ENCODE results near the gene IL4I1. TPM values are rescaled to one million over a fixed set of nuclear protein-coding genes. Genes with fewer than 3 reads are reported as not detected.

The IL4I1 gene
- total RNA-seq, 4 donors from 2014 or later = 0.63 to 3.0 (median 1.7) TPM; not detected in 1

DNA sequence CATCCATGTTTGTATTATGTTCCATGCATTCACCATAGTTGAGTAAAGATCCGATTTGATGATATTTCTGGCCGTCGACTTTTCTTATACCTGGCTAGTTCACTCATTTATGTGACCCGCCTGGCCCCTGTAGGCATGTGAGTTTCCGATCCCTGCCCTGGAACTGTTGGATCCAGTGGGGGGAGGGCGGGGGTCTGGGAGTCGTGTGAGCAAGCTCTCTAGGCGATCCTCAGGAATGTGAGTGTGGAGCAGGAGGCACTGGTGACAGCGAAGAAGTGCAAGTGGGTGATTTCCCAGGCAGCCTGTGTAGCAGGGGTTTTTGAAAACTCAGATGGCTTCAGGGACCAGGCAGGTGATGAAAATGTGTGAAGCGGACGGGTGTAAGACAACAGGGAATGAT, 56.4 kb downstream of the IL4I1 start:
- H3K27ac ChIP-seq = no peak overlapping the region
- WGBS, 2 donors = 81 to 86% methylated on average over 11 of the region's 11 CpGs
- H3K4me1 ChIP-seq = no peaks in the 10 kb centered on the region
- H3K4me3 ChIP-seq = no peak overlapping the region
- TF ChIP-seq, protein P1, sequence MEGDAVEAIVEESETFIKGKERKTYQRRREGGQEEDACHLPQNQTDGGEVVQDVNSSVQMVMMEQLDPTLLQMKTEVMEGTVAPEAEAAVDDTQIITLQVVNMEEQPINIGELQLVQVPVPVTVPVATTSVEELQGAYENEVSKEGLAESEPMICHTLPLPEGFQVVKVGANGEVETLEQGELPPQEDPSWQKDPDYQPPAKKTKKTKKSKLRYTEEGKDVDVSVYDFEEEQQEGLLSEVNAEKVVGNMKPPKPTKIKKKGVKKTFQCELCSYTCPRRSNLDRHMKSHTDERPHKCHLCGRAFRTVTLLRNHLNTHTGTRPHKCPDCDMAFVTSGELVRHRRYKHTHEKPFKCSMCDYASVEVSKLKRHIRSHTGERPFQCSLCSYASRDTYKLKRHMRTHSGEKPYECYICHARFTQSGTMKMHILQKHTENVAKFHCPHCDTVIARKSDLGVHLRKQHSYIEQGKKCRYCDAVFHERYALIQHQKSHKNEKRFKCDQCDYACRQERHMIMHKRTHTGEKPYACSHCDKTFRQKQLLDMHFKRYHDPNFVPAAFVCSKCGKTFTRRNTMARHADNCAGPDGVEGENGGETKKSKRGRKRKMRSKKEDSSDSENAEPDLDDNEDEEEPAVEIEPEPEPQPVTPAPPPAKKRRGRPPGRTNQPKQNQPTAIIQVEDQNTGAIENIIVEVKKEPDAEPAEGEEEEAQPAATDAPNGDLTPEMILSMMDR (IDR thresholded peaks at IDR 0.05) = no peak
- TF ChIP-seq EP300 (IDR thresholded peaks at IDR 0.05) (no peak), POLR2A (IDR thresholded peaks at IDR 0.05) (no peak)
- no peak for DNase-seq (ENCODE audit: low spot score in 2 of 2)
- H3K27me3 ChIP-seq = no peaks in the 10 kb centered on the region
- H3K36me3 ChIP-seq = peaks cover 0 to 69% (median 11%) of the 10 kb centered on the region in 3 donors
- no peaks in the 10 kb centered on the region for H3K9me3 ChIP-seq

DNA sequence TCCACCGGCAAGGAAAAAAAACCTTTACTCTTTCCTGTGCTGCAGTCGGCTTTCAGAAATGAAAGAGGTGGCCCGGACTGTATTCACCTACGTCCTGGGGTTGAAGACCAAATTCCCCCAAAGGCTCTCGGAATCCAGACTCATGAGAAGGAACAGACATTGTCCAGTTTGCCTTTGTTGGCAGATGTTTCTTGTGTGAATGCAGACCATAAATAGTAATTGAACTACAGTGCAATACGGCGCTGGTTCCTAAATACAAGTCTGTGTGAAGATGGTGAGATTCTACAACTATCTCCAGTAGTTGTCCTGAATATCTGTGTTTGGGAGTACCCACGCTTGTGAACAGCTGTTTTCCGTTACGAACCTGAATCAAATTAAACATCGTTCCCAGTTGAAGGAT, 57.0 kb downstream of the IL4I1 start:
- 91 to 95% methylated on average over 11 of the region's 11 CpGs for WGBS, 2 donors
- DNase-seq (ENCODE audit: low spot score in 2 of 2) = no peak
- TF ChIP-seq POLR2A (IDR thresholded peaks at IDR 0.05) = no peak
- TF ChIP-seq, protein P1 (IDR thresholded peaks at IDR 0.05) = no peak
- no peak for TF ChIP-seq EP300 (IDR thresholded peaks at IDR 0.05)
- Histone ChIP-seq H3K36me3 (peaks cover 0 to 75% (median 17%) of the 10 kb centered on the region in 3 donors), H3K27ac (no peak overlapping the region), H3K4me3 (no peak overlapping the region), H3K27me3 (no peaks in the 10 kb centered on the region), H3K4me1 (no peaks in the 10 kb centered on the region), H3K9me3 (no peaks in the 10 kb centered on the region)

Small RNA genes within 50 kb of the gene (small RNA-seq; reads per million reads assigned to genes)
- gene MIR4749 = not detected

Other genes with a start within 250 kb of the IL4I1 start
- gene IRF3, start 231.0 kb downstream of the IL4I1 start, total RNA-seq = 10 to 100 TPM; 41.4 to 85.2 (median 72.4) TPM
- 1 to 10 TPM; 4.7 to 6.8 (median 5.8) TPM for gene BCL2L12, start 231.0 kb downstream of the IL4I1 start, total RNA-seq
- 100 to 1,000 TPM; 106 to 147 (median 132) TPM for gene PRMT1, start 219.6 kb downstream of the IL4I1 start, total RNA-seq
- 1 to 10 TPM in 2 of 4 donors, not detected in 2; 1.5 to 4.3 TPM for gene ADM5, start 207.3 kb downstream of the IL4I1 start, total RNA-seq
- gene CPT1C, start 205.8 kb downstream of the IL4I1 start, total RNA-seq = 1 to 10 TPM in 3 of 4 donors, under 1 TPM in 1; 0.44 to 4.1 (median 2.2) TPM
- 1 to 10 TPM; 1.1 to 2.5 (median 1.6) TPM for gene TSKS, start 133.6 kb downstream of the IL4I1 start, total RNA-seq
- gene AP2A1, start 129.9 kb downstream of the IL4I1 start, total RNA-seq = 100 to 1,000 TPM in 2 of 4 donors, 10 to 100 TPM in 2; 92.9 to 117 (median 104) TPM
- gene FUZ, start 83.6 kb downstream of the IL4I1 start, total RNA-seq = 10 to 100 TPM; 19.0 to 31.7 (median 26.8) TPM
- 10 to 100 TPM; 26.2 to 54.0 (median 29.4) TPM for gene MED25, start 78.6 kb downstream of the IL4I1 start, total RNA-seq
- gene PTOV1, start 45.7 kb downstream of the IL4I1 start, total RNA-seq = 100 to 1,000 TPM in 2 of 4 donors, 10 to 100 TPM in 2; 75.6 to 113 (median 91.9) TPM
- 100 to 1,000 TPM in 1 of 4 donors, 10 to 100 TPM in 3; 52.7 to 158 (median 79.5) TPM for gene PNKP, start 29.3 kb downstream of the IL4I1 start, total RNA-seq
- gene AKT1S1, start 19.5 kb downstream of the IL4I1 start, total RNA-seq = 10 to 100 TPM; 20.6 to 27.4 (median 25.4) TPM
- gene TBC1D17, start 19.2 kb downstream of the IL4I1 start, total RNA-seq = 10 to 100 TPM; 47.7 to 56.5 (median 49.0) TPM
- 10 to 100 TPM; 12.6 to 19.0 (median 14.8) TPM for gene ATF5, start 32.3 kb upstream of the IL4I1 start, total RNA-seq
- gene NUP62, start 32.6 kb upstream of the IL4I1 start, total RNA-seq = 10 to 100 TPM; 32.8 to 43.5 (median 38.7) TPM
- gene SIGLEC11, start 64.3 kb upstream of the IL4I1 start, total RNA-seq = 1 to 10 TPM; 2.6 to 7.5 (median 4.3) TPM
- gene VRK3, start 128.5 kb upstream of the IL4I1 start, total RNA-seq = 10 to 100 TPM; 25.7 to 51.3 (median 30.1) TPM
- gene ZNF473, start 129.1 kb upstream of the IL4I1 start, total RNA-seq = 10 to 100 TPM in 2 of 4 donors, 1 to 10 TPM in 2; 8.2 to 25.5 (median 14.3) TPM